ENCODE data around the gene FABP1.

- TF ChIP-seq EZH2 (IDR thresholded peaks at IDR 0.05; ENCODE audit: borderline replicate concordance, insufficient read depth, low read depth, low read length, poor library complexity, severe bottlenecking): no peak
- TF ChIP-seq, protein P1, sequence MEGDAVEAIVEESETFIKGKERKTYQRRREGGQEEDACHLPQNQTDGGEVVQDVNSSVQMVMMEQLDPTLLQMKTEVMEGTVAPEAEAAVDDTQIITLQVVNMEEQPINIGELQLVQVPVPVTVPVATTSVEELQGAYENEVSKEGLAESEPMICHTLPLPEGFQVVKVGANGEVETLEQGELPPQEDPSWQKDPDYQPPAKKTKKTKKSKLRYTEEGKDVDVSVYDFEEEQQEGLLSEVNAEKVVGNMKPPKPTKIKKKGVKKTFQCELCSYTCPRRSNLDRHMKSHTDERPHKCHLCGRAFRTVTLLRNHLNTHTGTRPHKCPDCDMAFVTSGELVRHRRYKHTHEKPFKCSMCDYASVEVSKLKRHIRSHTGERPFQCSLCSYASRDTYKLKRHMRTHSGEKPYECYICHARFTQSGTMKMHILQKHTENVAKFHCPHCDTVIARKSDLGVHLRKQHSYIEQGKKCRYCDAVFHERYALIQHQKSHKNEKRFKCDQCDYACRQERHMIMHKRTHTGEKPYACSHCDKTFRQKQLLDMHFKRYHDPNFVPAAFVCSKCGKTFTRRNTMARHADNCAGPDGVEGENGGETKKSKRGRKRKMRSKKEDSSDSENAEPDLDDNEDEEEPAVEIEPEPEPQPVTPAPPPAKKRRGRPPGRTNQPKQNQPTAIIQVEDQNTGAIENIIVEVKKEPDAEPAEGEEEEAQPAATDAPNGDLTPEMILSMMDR (IDR thresholded peaks at IDR 0.05): no peak
Measured at GRCh38 chr2:88088999-88089398, 38.9 kb downstream of the FABP1 start.
